Endothelial cell of umbilical vein (primary cell): ENCODE measurements around the gene TNFAIP8L3. TPM values are rescaled to one million over a fixed set of nuclear protein-coding genes. Genes with fewer than 3 reads are reported as not detected.

Experiments used
- BruUV-seq: library from RNA; stranded (reverse); fragments of 400-500 nt; replicated peaks from 2 replicates; lab custom pipeline; 2021; lab: Mats Ljungman, UMichigan
- CTCF ChIA-PET: fragments of 300-600, 350-600 bp; sonication (Branson Sonifier 250); formaldehyde crosslinking; loops from one replicate; lab custom pipeline; 2021; ENCODE audit warnings: antibody characterized with exemption, inconsistent platforms; lab: Charles Lee
- POLR2A ChIA-PET: fragments of 300-600, 350-600 bp; sonication (Branson Sonifier 250); formaldehyde crosslinking; loops from one replicate; lab custom pipeline; 2021; ENCODE audit warnings: antibody characterized with exemption, inconsistent platforms; lab: Charles Lee
- DNase-seq: peaks from one replicate; pipeline ENCODE4 v3.0.0-alpha.2; 2011; ENCODE audit warnings: low read depth, low spot score
- FAIRE-seq: peaks from 2 replicates; lab custom pipeline; 2011; peaks lifted over from hg19 to GRCh38; lab: Jason Lieb, UNC
- H2AFZ ChIP-seq: 2 replicates; pipeline ENCODE4 v1.6.0; 2012; ENCODE audit warnings: low read depth, low read length, control low read depth, inconsistent platforms
- H3K27ac ChIP-seq: 2 replicates; pipeline ENCODE4 v1.5.1; 2011; ENCODE audit warnings: low read depth, mild to moderate bottlenecking, control low read depth, low read length, moderate library complexity; ENCODE audit not compliant: insufficient read depth
- H3K27me3 ChIP-seq, 2 experiments: 2 replicates each; pipeline versions ENCODE4 v1.6.0 to v1.6.1; 2011; ENCODE audit warnings: low read length in 2 of 2, mixed read lengths in 1 of 2; ENCODE audit not compliant: control insufficient read depth in 2 of 2, insufficient read depth in 2 of 2
- H3K36me3 ChIP-seq, 2 experiments: 2 replicates in 1 of 2; 3 replicates in 1 of 2; pipeline ENCODE4 v1.5.1; 2011; ENCODE audit warnings: low read length in 2 of 2, mild to moderate bottlenecking in 1 of 2, moderate library complexity in 1 of 2; ENCODE audit not compliant: control insufficient read depth in 2 of 2, insufficient read depth in 2 of 2; ENCODE audit errors: extremely low read depth in 1 of 2
- H3K4me1 ChIP-seq: 3 replicates; pipeline ENCODE4 v1.5.1; 2011; ENCODE audit warnings: mild to moderate bottlenecking, low read length; ENCODE audit not compliant: control insufficient read depth, insufficient read depth; ENCODE audit errors: extremely low read depth
- H3K4me2 ChIP-seq: 2 replicates; pipeline ENCODE4 v1.6.1; 2011; ENCODE audit warnings: low read length, control low read depth, mixed read lengths; ENCODE audit not compliant: insufficient read depth
- H3K4me3 ChIP-seq, 3 experiments: fragments of 200-600 bp in 1 of 3; sonication (generic), shearing (Covaris generic) in 1 of 3; replicated peaks in 1 of 3; 2 replicates each; pipeline ENCODE4 v1.5.1; 2011 to 2016; ENCODE audit warnings: control low read depth in 3 of 3, low read length in 3 of 3, mild to moderate bottlenecking in 2 of 3, inconsistent platforms in 1 of 3, low read depth in 1 of 3, moderate library complexity in 1 of 3; ENCODE audit not compliant: insufficient read depth in 1 of 3
- H3K79me2 ChIP-seq: 2 replicates; pipeline ENCODE4 v1.6.0; 2012; ENCODE audit warnings: low read length, inconsistent platforms; ENCODE audit not compliant: control insufficient read depth, insufficient read depth
- H3K9ac ChIP-seq: replicated peaks from 2 replicates; pipeline ENCODE3; 2011; ENCODE audit warnings: low read length, control low read depth; ENCODE audit not compliant: insufficient read depth; ENCODE audit errors: extremely low read depth
- H3K9me1 ChIP-seq: replicated peaks from 3 replicates; pipeline ENCODE4 v1.6.0; 2011; ENCODE audit warnings: mild to moderate bottlenecking, low read length; ENCODE audit not compliant: control insufficient read depth, insufficient read depth; ENCODE audit errors: extremely low read depth
- H3K9me3 ChIP-seq: replicated peaks from 2 replicates; pipeline ENCODE4 v1.5.1; 2012; ENCODE audit warnings: low read length, inconsistent platforms; ENCODE audit not compliant: control insufficient read depth, insufficient read depth
- H4K20me1 ChIP-seq: replicated peaks from 2 replicates; pipeline ENCODE3; 2011; ENCODE audit warnings: mild to moderate bottlenecking, low read length; ENCODE audit not compliant: control insufficient read depth, insufficient read depth; ENCODE audit errors: extremely low read depth
- FOS ChIP-seq: IDR thresholded peaks from 2 replicates; pipeline ENCODE4 v1.6.1; 2011; ENCODE audit warnings: mild to moderate bottlenecking, low read length, moderate library complexity, borderline replicate concordance; ENCODE audit not compliant: insufficient read depth
- MAX ChIP-seq: IDR thresholded peaks from 2 replicates; pipeline ENCODE4 v1.6.1; 2011; ENCODE audit not compliant: insufficient read depth, insufficient read length
- dilution Hi-C: fragments of 300-500 bp; cut with MboI; formaldehyde crosslinking; loops from one replicate; pipeline ENCODE4 v1.15.0; 2019; ENCODE audit warnings: low sequenced_read_pairs; ENCODE audit not compliant: extremely low pct_ligation_motif_present
- intact Hi-C: fragments of 100-400 bp; cut with micrococcal nuclease; formaldehyde crosslinking; loops from one replicate; pipeline ENCODE4 v1.10.0; 2022
- polyA plus RNA-seq, 4 experiments: library from polyadenylated mRNA; depleted of rRNA in 3 of 4; stranded (reverse) in 3 of 4; unstranded in 1 of 4; fragments of >200 nt; gene quantifications; 2 replicates each; pipeline versions ENCODE4 v1.2.1 to v1.2.3, GENCODE V29; 2011 to 2012; ENCODE audit warnings: missing spikeins in 1 of 4
- total RNA-seq: library from RNA; stranded (reverse); gene quantifications from 2 replicates; pipeline ENCODE4 v1.2.3, GENCODE V29; 2021

The TNFAIP8L3 gene
- total and polyA plus RNA-seq, 2 donors (not counting 3 experiments of a cell fraction or from before 2014, with no cell fraction given) = 8.8 to 38.3 TPM

- H2AFZ ChIP-seq = no peak overlapping the region
- FAIRE-seq = no peak
- TF ChIP-seq MAX = no peak
- ChIA-PET POLR2A (no interaction called here), CTCF (no interaction called here)
- BruUV-seq = no TSS peak
- intact Hi-C loops (no loop called here), dilution Hi-C loops (no loop called here)
- H3K4me2 ChIP-seq = no peak overlapping the region
- DNase-seq = no peak
- no peaks in the 10 kb centered on the region for H3K9me3 ChIP-seq
- no peaks in the 10 kb centered on the region for H3K36me3 ChIP-seq
- H3K9me1 ChIP-seq = no peaks in the 10 kb centered on the region
- no peaks in the 10 kb centered on the region for H4K20me1 ChIP-seq
- no peak overlapping the region for H3K27ac ChIP-seq
- H3K79me2 ChIP-seq = no peaks in the 10 kb centered on the region
- H3K4me1 ChIP-seq = no peaks in the 10 kb centered on the region
- no peak overlapping the region for H3K4me3 ChIP-seq
- H3K9ac ChIP-seq = no peak overlapping the region
- no peaks in the 10 kb centered on the region for H3K27me3 ChIP-seq
These were observed 69.8 kb downstream of the TNFAIP8L3 start for GRCh38 chr15:51024735-51025453.

GRCh38 chr15:51023499-51023898 is 71.2 kb downstream of the TNFAIP8L3 start:
- dilution Hi-C loops (no loop called here), intact Hi-C loops (no loop called here)
- no peaks in the 10 kb centered on the region for H3K9me3 ChIP-seq
- H3K27ac ChIP-seq = no peak overlapping the region
- H3K27me3 ChIP-seq = no peaks in the 10 kb centered on the region
- H3K4me3 ChIP-seq = no peak overlapping the region
- TF ChIP-seq MAX = no peak
- no peak for TF ChIP-seq FOS
- no peak overlapping the region for H3K4me2 ChIP-seq
- ChIA-PET CTCF (no interaction called here), POLR2A (no interaction called here)
- DNase-seq (no peak), FAIRE-seq (no peak)
- no peaks in the 10 kb centered on the region for H3K36me3 ChIP-seq
- H3K9ac ChIP-seq = no peak overlapping the region
- no peaks in the 10 kb centered on the region for H3K9me1 ChIP-seq
- H4K20me1 ChIP-seq = no peaks in the 10 kb centered on the region
- BruUV-seq = no TSS peak
- H3K4me1 ChIP-seq = no peaks in the 10 kb centered on the region
- H2AFZ ChIP-seq = no peak overlapping the region
- no peaks in the 10 kb centered on the region for H3K79me2 ChIP-seq
